ENCODE data around the gene COL21A1. TPM values are rescaled to one million over a fixed set of nuclear protein-coding genes. Genes with fewer than 3 reads are reported as not detected.

Gene COL21A1
- total RNA-seq, 1 donor from 2014 or later, result 24.5 TPM

DNA sequence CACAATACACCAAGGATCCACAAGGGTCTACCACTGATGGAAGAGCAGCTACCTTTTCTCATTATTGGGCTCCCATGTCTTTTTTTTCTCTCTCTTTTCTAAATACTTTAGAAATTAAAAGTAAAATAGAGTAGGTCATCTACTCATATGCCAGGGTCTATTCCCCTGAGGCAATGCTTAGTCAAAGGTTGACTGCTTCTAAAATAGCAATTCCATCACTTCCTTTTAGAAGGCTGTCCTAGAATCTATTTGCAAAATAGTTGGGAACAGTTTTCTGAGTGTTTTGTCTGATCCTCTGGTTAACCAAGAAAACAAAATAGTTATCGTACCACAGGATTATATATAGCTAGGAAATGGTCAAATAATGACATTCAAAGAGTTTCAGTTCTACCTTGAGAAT lies 174.1 kb downstream of the COL21A1 start:
- peak overlapping the region; percentile 91 to 95 for H3K27ac ChIP-seq
- no peaks in the 10 kb centered on the region for H3K9me3 ChIP-seq
- no peaks in the 10 kb centered on the region for H3K27me3 ChIP-seq
- intact Hi-C loops (cut with DNase I), result no loop called here
- TF ChIP-seq, protein P1, sequence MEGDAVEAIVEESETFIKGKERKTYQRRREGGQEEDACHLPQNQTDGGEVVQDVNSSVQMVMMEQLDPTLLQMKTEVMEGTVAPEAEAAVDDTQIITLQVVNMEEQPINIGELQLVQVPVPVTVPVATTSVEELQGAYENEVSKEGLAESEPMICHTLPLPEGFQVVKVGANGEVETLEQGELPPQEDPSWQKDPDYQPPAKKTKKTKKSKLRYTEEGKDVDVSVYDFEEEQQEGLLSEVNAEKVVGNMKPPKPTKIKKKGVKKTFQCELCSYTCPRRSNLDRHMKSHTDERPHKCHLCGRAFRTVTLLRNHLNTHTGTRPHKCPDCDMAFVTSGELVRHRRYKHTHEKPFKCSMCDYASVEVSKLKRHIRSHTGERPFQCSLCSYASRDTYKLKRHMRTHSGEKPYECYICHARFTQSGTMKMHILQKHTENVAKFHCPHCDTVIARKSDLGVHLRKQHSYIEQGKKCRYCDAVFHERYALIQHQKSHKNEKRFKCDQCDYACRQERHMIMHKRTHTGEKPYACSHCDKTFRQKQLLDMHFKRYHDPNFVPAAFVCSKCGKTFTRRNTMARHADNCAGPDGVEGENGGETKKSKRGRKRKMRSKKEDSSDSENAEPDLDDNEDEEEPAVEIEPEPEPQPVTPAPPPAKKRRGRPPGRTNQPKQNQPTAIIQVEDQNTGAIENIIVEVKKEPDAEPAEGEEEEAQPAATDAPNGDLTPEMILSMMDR (IDR thresholded peaks at IDR 0.05), result no peak
- peaks cover 0 to 3% of the 10 kb centered on the region in 2 donors for H3K36me3 ChIP-seq
- DNase-seq (ENCODE audit: low spot score in 2 of 2), result peak in 1 of 2 donors; percentile 73
- peak overlapping the region in 1 of 2 donors; percentile 7 for H3K4me3 ChIP-seq
- H3K4me1 ChIP-seq, result peaks cover 0 to 16% of the 10 kb centered on the region in 2 donors

DNA sequence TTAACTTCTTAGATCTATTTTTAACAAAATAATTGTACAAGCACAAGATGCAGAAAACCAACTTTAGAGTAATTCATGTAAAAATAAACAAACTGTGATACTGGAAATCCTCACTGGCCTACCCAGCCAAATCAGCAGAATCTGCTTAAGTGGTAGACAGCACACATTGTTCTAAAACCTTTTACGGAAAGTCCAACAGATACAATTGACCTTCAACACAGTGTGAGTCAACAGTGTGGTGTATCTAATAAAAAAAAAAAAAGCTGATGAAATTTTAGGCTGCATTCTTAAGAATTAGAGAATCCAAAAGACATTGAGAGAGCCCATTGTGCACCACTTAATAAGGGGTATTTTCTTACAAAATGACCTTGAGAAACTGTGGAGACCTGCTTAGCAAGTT lies 174.5 kb downstream of the COL21A1 start:
- Histone ChIP-seq H3K4me1 (peaks cover 0 to 20% of the 10 kb centered on the region in 2 donors), H3K4me3 (peak overlapping the region in 1 of 2 donors; percentile 7), H3K9me3 (no peaks in the 10 kb centered on the region), H3K27ac (peak overlapping the region; percentile 91 to 95), H3K36me3 (peaks cover 0 to 3% of the 10 kb centered on the region in 2 donors), H3K27me3 (no peaks in the 10 kb centered on the region)
- no peak for DNase-seq (ENCODE audit: low spot score in 2 of 2)
- TF ChIP-seq, protein P1 (IDR thresholded peaks at IDR 0.05), result no peak
- intact Hi-C loops (cut with DNase I), result no loop called here

DNA sequence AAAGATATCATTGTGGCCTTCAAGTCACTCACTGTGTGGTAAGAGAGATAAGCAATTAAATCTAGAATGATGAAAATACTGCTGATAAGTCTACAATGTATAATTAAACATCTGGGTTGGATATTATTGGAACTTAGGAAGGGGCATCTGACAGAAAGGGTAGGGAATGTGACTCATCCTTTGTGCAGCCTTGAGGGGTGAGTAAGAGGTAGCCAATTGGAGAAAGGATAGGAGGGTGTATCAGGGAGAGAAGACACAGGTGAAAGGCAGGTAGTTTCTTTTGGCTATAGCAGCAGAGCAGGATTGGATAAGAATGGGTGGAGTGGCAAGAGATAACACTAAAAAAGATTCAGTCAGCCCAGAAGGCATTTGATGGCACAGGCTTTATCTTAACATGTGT lies 182.0 kb downstream of the COL21A1 start:
- no peak for DNase-seq (ENCODE audit: low spot score in 2 of 2)
- intact Hi-C loops (cut with DNase I), result no loop called here
- peaks cover 0 to 14% of the 10 kb centered on the region in 2 donors for H3K4me1 ChIP-seq
- no peaks in the 10 kb centered on the region for H3K27me3 ChIP-seq
- H3K4me3 ChIP-seq, result no peak overlapping the region
- no peaks in the 10 kb centered on the region for H3K9me3 ChIP-seq
- peaks cover 0 to 4% of the 10 kb centered on the region in 2 donors for H3K36me3 ChIP-seq
- TF ChIP-seq, protein P1 (IDR thresholded peaks at IDR 0.05), result no peak
- H3K27ac ChIP-seq, result no peak overlapping the region

DNA sequence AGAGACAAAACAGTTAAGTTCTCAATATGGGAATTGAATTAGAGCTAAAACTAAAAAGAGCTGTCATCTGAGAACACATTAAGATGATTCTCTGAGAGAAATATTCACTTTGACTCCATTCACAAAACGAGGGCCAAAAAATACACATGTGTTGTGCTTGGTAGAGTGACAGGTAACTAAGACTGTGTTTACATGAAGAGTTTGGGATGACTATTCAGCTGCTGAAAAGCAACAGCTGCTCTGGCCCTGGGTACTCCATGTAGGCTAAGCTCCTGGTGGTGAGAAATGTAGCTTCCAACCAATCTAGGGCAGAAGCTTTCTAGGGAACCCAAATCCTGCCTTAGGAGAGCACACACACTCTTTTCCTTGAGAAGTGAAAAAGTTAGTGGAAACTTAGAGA lies 184.5 kb downstream of the COL21A1 start:
- Histone ChIP-seq H3K36me3 (peaks cover 0 to 4% of the 10 kb centered on the region in 2 donors), H3K4me3 (no peak overlapping the region), H3K9me3 (no peaks in the 10 kb centered on the region), H3K4me1 (peaks cover 0 to 9% of the 10 kb centered on the region in 2 donors), H3K27me3 (no peaks in the 10 kb centered on the region), H3K27ac (peak overlapping the region; percentile 35 to 58)
- TF ChIP-seq, protein P1 (IDR thresholded peaks at IDR 0.05), result no peak
- intact Hi-C loops (cut with DNase I), result no loop called here
- no peak for DNase-seq (ENCODE audit: low spot score in 2 of 2)

DNA sequence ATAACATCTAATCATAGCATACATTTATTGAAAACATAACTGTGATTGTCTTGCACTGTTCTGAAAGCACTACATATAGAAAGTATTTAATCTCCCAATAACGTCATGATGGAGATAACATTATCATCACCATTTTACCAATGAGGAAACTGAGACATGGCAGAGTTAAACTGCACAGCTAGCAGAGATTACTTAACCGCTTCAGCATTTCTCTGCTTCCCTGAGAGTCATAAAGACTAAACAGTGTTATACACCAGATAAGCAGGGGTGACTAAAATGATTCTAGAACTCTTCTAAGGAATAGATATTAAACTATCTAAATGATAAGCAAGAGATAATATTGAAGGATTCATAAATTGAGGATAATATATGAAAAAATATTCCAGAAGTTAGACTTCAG lies 188.7 kb downstream of the COL21A1 start:
- Histone ChIP-seq H3K27me3 (no peaks in the 10 kb centered on the region), H3K4me3 (no peak overlapping the region), H3K27ac (no peak overlapping the region), H3K4me1 (peaks cover 0 to 9% of the 10 kb centered on the region in 2 donors), H3K9me3 (no peaks in the 10 kb centered on the region), H3K36me3 (peaks cover 4 to 7% of the 10 kb centered on the region in 2 donors)
- intact Hi-C loops (cut with DNase I), result no loop called here
- no peak for DNase-seq (ENCODE audit: low spot score in 2 of 2)
- TF ChIP-seq, protein P1 (IDR thresholded peaks at IDR 0.05), result no peak
